DND-41 (cell line): ENCODE data around the gene MCUR1.
"Not testable (repeated sequence)": the region's sequence is repeated elsewhere in the genome, so short reads cannot be mapped to it uniquely, and the experiment has no call there.

Source experiments
- EZH2 ChIP-seq: IDR thresholded peaks from 3 replicates; pipeline ENCODE4 v1.6.1; 2012; ENCODE audit warnings: borderline replicate concordance, low read depth, mild to moderate bottlenecking, moderate library complexity, low read length, inconsistent platforms; ENCODE audit not compliant: severe bottlenecking
- TF ChIP-seq, protein P1 (sequence below): IDR thresholded peaks from 2 replicates; pipeline ENCODE4 v1.5.1; 2012; ENCODE audit warnings: borderline replicate concordance, low read length, moderate library complexity, mild to moderate bottlenecking; ENCODE audit not compliant: poor library complexity, severe bottlenecking; ENCODE audit errors: extremely low read depth

DNA sequence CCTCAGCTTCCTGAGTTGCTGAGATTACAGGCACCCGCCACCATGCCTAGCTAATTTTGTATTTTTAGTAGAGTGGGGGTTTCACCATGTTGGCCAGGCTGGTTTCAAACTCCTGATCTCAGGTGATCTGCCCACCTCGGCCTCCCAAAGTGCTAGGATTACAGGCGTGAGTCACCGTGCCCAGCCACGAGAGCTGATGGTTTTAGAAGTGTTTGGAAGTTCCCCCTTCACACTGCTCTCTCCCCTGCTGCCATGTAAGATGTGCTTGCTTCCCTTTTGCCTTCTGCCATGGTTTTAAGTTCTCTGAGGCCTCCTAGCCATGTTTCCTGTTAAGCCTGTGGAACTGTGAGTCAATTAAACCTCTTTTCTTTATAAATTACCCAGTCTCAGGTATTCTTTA is 36.3 kb upstream of the MCUR1 start:
- TF ChIP-seq, protein P1, sequence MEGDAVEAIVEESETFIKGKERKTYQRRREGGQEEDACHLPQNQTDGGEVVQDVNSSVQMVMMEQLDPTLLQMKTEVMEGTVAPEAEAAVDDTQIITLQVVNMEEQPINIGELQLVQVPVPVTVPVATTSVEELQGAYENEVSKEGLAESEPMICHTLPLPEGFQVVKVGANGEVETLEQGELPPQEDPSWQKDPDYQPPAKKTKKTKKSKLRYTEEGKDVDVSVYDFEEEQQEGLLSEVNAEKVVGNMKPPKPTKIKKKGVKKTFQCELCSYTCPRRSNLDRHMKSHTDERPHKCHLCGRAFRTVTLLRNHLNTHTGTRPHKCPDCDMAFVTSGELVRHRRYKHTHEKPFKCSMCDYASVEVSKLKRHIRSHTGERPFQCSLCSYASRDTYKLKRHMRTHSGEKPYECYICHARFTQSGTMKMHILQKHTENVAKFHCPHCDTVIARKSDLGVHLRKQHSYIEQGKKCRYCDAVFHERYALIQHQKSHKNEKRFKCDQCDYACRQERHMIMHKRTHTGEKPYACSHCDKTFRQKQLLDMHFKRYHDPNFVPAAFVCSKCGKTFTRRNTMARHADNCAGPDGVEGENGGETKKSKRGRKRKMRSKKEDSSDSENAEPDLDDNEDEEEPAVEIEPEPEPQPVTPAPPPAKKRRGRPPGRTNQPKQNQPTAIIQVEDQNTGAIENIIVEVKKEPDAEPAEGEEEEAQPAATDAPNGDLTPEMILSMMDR: not testable (repeated sequence)
- TF ChIP-seq EZH2: not testable (repeated sequence)
